ENCODE results near the gene MGAT2.
"Not testable (repeated sequence)": the region's sequence is repeated elsewhere in the genome, so short reads cannot be mapped to it uniquely, and the experiment has no call there.

The MGAT2 gene

GRCh38 chr14:49612671-49613070 lies 7.9 kb upstream of the MGAT2 start:
- DNase-seq = no peak

GRCh38 chr14:49614196-49614595 lies 6.4 kb upstream of the MGAT2 start:
- DNase-seq = no peak

- no peak for DNase-seq
Measured at GRCh38 chr14:49615776-49616175, 4.8 kb upstream of the MGAT2 start.

GRCh38 chr14:49617852-49618519 lies 2.6 kb upstream of the MGAT2 start:
- DNase-seq = no peak

- DNase-seq = not testable (repeated sequence)
Measured at GRCh38 chr14:49619273-49619672, 1.3 kb upstream of the MGAT2 start.

GRCh38 chr14:49619730-49620129 lies 869 bp upstream of the MGAT2 start:
- no peak for DNase-seq

GRCh38 chr14:49621114-49621881 lies 699 bp downstream of the MGAT2 start:
- peak; percentile 38 for DNase-seq

- DNase-seq = no peak
Measured at GRCh38 chr14:49622022-49622607, 1.5 kb downstream of the MGAT2 start.

- DNase-seq = no peak
Measured at GRCh38 chr14:49623387-49623786, 2.8 kb downstream of the MGAT2 start.

GRCh38 chr14:49623941-49624839 lies 3.6 kb downstream of the MGAT2 start:
- DNase-seq = no peak

- peak; percentile 94 for DNase-seq
Measured at GRCh38 chr14:49633640-49634546, 13.3 kb downstream of the MGAT2 start.

GRCh38 chr14:49634547-49635334 lies 14.1 kb downstream of the MGAT2 start, which contains the start of gene DNAAF2:
Gene DNAAF2 (minus strand): TSS chr14:49635244. CDS start chr14:49635149, 95 bp downstream.
- DNase-seq = peak; percentile 53

GRCh38 chr14:49636866-49637265 lies 16.3 kb downstream of the MGAT2 start:
- DNase-seq = no peak

GRCh38 chr14:49637534-49638078 lies 17.0 kb downstream of the MGAT2 start:
- no peak for DNase-seq

GRCh38 chr14:49640540-49641417 lies 20.2 kb downstream of the MGAT2 start:
- DNase-seq = no peak

GRCh38 chr14:49641697-49642129 lies 21.1 kb downstream of the MGAT2 start:
- no peak for DNase-seq

- no peak for DNase-seq
Measured at GRCh38 chr14:49642163-49642562, 21.6 kb downstream of the MGAT2 start.

GRCh38 chr14:49653508-49653907 lies 32.9 kb downstream of the MGAT2 start:
- DNase-seq = no peak

GRCh38 chr14:49654511-49654910 lies 33.9 kb downstream of the MGAT2 start:
- DNase-seq = no peak

GRCh38 chr14:49657500-49657899 lies 36.9 kb downstream of the MGAT2 start:
- not testable (repeated sequence) for DNase-seq

All from NCI-H2107 (cell line).